Esophagus mucosa (tissue), 1 donor: ENCODE measurements around the gene C2CD4B. TPM values are rescaled to one million over a fixed set of nuclear protein-coding genes. Genes with fewer than 3 reads are reported as not detected.

Experiments used
- ATAC-seq: fragments of 200-7000 bp; cut with Tn5 transposase; one replicate; pipeline ENCODE4 v1.9.1; 2020
- total RNA-seq: library from RNA; stranded (reverse); gene quantifications from one replicate; pipeline ENCODE4 v1.2.4, GENCODE V29; 2023
- donor health status: DM: yes; HTN: yes; CAD: no.

The C2CD4B gene
- total RNA-seq, 1 donor from 2014 or later, result 0.24 TPM

- no peak for ATAC-seq
Measured at GRCh38 chr15:62147149-62147548, 17.9 kb downstream of the C2CD4B start.

- no peak for ATAC-seq
Measured at GRCh38 chr15:62145015-62145735, 19.9 kb downstream of the C2CD4B start.

DNA sequence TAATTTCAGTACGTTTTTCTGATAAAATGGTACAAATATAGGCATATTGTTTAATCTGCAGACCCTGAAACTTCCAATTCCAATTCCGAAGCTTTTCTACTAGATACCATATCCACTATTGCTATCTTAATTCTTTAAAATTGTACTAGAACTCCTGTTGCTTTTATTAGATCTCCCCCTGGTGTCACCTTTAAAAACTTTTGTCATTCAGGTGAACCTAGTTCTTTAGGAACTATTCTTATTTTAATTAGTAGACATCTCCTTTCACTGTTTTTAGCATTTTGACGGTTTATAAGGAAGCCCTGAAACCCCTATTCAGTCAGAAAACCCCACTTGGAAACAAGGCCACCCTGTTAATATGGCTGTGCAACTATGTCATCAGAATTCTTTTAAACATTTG is 22.3 kb downstream of the C2CD4B start:
- ATAC-seq, result no peak

DNA sequence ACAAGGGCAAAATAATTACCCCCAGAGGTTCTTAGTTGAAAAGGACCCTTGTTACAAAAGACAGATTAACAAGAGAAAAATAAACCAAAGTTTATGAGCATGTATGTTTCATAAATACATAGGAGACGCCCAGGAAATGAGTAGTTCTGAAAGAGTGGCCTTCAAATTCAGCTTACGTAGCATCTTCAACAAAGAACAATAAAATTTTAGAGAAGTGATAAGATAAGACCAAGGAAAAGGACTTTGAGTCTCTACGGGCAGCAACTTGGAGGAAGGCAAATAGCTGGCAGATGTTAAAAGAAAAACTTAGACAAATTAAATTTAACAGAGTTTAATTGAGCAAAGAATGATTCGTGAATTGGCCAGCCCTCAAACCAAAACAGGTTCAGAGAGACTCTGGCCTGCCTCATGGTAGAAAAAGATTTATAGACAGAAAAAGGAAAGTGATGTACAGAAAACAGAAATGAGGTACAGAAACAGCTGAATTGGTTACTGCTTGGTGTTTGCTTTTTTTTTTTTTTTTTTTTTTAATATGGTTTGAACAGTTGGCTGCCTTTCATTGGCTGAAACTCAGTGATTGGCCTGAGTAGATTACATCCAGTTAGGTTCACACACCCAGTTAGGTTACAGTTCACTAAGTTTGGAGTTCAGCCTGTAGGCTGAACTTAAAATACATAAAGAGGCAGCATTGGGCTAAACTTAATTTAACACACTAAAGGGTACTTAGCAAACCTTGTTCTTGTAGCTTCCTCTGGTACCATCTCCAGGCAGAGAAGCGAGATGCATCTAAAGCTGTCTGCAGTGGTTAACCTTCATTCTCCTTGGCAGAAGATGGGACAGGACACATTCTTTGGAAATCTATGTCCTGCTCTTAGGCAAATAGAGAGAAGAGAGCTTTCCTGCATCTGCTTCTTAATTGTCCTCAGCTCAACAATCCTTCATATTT is 23.2 kb downstream of the C2CD4B start:
- no peak for ATAC-seq

GRCh38 chr15:62141200-62141599 is 23.9 kb downstream of the C2CD4B start:
- no peak for ATAC-seq

- no peak for ATAC-seq
Measured at GRCh38 chr15:62138124-62138523, 27.0 kb downstream of the C2CD4B start.

DNA sequence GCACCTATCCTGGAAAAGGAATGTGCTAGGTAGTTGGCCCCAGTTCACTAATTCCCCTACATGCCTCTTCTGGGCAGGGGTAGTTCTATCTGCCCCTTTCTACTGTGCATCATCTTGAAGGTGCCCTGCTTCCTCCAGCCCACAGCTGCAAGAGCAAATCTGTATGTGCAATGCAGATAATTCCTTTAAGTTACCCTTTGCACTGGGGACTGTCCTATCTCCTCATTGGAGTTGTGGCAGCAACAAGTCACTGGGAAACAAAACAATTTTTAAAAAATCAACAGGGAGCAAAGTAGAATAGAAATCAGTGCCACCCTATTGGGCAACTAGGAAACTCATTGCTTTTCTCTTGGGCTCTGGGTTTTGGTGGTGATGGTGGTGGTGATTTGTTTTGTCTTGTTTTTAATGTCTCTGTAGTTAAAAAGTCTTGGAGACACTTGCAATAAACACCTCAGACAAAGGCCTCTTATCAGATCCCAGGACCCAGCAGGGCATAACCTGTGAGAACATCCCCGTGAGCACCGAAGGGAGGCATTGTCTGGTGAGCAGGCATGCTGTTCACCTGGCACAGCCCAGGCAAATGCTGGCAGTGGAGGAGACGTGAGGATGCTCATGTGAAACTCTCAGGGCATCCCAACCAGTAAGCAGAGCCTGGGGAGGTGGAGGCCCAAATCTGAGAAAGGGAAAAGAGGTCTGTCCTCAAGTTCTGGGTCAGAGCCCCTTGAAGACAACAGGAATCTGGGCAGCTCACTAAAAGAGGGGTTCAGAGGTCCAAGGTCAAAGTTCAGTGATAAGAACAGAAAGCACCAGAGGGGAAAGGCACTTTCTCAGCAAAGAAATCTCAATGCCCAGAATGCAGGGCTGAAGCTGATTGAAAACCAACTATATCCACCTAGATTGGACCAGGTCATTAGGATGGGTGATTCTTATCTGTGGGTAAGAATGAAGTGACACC is 27.9 kb downstream of the C2CD4B start:
- no peak for ATAC-seq

- no peak for ATAC-seq
Measured at GRCh38 chr15:62135532-62136134, 29.5 kb downstream of the C2CD4B start.

- no peak for ATAC-seq
Measured at GRCh38 chr15:62133141-62133540, 31.9 kb downstream of the C2CD4B start.

DNA sequence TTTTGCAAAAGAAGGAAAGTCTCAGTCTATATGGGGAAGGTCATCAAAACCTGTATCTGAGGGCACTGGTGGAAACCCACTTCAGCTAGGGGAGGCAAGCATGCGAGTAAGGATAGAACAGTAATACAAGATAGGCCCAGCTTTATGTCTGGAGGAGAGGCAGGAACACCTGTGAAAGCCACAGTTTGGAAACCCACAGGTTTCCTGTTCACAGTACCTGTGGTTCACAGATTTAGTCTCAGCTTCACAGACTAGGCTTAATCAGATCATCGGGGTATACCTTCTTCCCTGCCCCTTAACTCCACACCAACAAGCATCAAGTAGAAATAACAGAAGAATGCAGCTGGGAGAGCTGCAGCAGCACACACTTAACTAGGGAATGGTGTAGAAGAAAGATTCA is 36.2 kb downstream of the C2CD4B start:
- ATAC-seq, result no peak

DNA sequence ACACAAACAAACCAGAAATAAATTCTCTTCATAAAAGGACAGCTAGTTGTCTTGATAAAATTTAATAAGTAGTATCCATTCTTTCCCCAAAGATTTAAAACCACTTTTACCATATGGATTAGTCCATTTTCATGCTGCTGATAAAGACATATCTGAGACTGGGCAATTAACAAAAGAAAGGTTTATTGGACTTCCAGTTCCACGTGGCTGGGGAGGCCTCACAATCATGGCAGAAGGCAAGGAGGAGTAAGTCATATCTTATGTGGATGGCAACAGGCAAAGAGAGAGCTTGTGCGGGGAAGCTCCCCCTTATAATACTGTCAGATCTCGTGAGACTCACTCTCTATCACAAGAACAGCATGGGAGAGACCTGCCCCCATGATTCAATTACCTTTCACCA is 38.7 kb downstream of the C2CD4B start:
- ATAC-seq, result no peak

DNA sequence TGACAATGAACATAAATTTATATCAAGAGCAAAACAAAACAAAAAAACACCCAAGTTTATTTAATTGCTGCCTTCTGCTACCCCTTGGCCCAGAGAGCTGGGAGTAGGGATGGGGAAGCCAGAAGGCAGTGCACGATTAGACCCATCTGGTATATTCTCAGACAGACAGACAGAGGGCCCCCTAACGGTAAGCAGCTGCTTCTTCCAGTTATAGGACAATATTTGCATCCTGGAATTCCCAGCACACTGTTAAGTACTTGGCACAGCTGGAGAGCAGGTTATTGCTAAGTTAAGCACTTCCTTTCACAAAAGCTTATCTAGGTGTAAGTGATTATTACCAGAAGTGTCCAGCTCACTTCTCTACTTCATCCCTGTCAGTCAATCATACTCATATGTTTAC is 39.3 kb downstream of the C2CD4B start:
- peak; percentile 55 for ATAC-seq

DNA sequence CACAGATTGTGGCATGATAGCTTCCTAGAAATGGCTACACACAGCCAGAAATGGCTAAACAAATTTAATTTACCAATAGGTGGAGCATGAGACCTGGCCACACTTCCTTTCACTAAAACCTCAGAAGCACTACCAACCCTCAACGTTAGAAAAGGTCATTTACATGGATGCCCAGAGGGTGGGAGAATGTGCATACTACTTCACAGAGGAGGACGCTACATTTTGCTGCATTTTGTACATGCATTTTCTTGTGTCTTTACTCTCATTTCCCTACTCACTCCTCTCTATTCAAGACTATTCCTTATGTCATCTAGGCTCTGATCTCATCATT is 40.1 kb downstream of the C2CD4B start:
- no peak for ATAC-seq

GRCh38 chr15:62124176-62124972 is 40.7 kb downstream of the C2CD4B start:
- ATAC-seq, result no peak

- ATAC-seq, result no peak
Measured at GRCh38 chr15:62122249-62122648, 42.8 kb downstream of the C2CD4B start.

DNA sequence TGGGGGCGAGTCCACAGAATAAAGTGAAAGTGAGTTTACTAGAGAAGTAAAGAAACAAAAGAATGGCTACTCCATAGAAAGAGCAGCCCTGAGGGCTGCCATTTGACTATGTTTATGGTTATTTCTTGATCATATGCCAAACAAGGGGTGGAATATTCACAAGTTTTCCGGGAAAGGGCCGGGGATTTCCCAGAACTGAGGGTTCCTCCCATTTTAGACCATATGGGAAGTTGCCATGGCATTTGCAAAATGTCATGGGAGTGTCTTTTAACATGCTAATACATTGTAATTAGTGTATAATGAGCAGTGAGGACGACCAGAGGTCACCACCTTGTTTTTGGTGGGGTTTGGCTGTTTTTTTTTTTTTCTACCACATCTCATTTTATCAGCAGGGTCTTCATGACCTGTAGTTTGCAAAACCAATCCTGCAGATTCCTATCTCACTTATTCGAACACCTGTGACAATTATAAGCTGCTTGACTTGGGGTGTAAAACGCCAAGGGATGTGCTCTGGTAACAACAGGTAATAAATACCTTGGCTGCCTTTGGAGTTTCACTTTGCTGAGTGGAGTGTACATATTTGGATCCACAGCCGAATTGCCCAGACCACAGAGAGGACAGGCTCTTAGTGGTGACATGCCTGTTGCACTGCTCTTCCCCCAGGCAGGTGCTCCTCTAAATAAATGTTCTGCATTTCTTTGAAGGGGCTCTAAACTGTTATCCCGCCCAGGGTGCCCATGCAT is 43.6 kb downstream of the C2CD4B start:
- no peak for ATAC-seq

- no peak for ATAC-seq
Measured at GRCh38 chr15:62120776-62121175, 44.3 kb downstream of the C2CD4B start.

GRCh38 chr15:62119874-62120273 is 45.2 kb downstream of the C2CD4B start:
- no peak for ATAC-seq

DNA sequence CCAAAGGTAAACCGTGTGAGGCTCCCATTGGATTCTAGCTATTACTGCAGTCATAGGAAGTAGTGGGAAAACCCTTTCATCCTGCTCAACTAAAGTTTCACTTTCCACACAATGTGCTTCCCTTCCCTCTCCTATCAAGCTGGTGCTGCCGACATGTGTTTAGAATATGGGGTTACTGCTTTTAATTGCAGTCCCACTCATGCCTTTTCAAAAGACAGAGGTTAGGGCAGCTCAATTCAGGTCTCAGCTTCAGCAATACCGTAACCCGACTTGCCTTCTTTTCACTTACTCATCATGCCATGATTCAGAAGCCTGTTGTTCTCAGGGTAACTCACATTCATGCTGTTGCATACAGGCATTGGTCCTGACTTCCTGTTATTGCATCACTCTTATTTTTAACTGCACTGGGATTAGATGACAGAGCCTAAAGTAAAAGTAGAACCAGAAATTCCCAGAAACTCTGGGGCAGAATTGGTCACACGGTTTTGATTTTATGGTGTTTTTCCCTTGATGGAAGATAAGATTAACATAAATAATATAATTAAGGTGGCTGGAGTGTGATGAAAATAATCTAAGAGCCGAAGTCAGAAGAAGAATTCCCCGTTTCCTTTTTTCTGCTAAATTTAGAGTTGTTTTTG is 45.7 kb downstream of the C2CD4B start:
- peak; percentile 94 for ATAC-seq

GRCh38 chr15:62118520-62119226 is 46.4 kb downstream of the C2CD4B start:
- ATAC-seq, result peak; percentile 66
